HG02870 (cell line): ENCODE results near the gene NATD1.

ENCODE experiments used
- ATAC-seq: cut with Tn5 transposase; IDR thresholded peaks from one replicate; pipeline ENCODE4 v1.9.1; 2021; ENCODE audit warnings: mild to moderate bottlenecking, moderate library complexity; ENCODE audit not compliant: unreplicated experiment

The NATD1 gene

GRCh38 chr17:21289902-21290571 is 36.8 kb upstream of the NATD1 start:
- ATAC-seq: no peak

- ATAC-seq: no peak
Observed at GRCh38 chr17:21289175-21289901, 36.1 kb upstream of the NATD1 start.

- no peak for ATAC-seq
Observed at GRCh38 chr17:21288571-21289017, 35.4 kb upstream of the NATD1 start.

- peak; percentile 13 for ATAC-seq
Observed at GRCh38 chr17:21287703-21288449, 34.7 kb upstream of the NATD1 start.

GRCh38 chr17:21286909-21287702 is 33.9 kb upstream of the NATD1 start:
- ATAC-seq: no peak

- no peak for ATAC-seq
Observed at GRCh38 chr17:21286066-21286770, 33.0 kb upstream of the NATD1 start.

- ATAC-seq: no peak
Observed at GRCh38 chr17:21285164-21286065, 32.2 kb upstream of the NATD1 start.

- peak; percentile 80 for ATAC-seq
Observed at GRCh38 chr17:21284319-21285163, 31.3 kb upstream of the NATD1 start, which contains the start of gene MAP2K3. MAP2K3 (plus strand) TSS chr17:21284711; CDS start chr17:21284921, 210 bp downstream.

GRCh38 chr17:21283482-21284318 is 30.5 kb upstream of the NATD1 start:
- peak; percentile 8 for ATAC-seq

GRCh38 chr17:21282850-21283249 is 29.6 kb upstream of the NATD1 start:
- ATAC-seq: no peak

GRCh38 chr17:21282231-21282630 is 29.0 kb upstream of the NATD1 start:
- ATAC-seq: no peak

- ATAC-seq: peak; percentile 24
Observed at GRCh38 chr17:21280081-21280518, 26.9 kb upstream of the NATD1 start.

- no peak for ATAC-seq
Observed at GRCh38 chr17:21279582-21279981, 26.4 kb upstream of the NATD1 start.

- ATAC-seq: no peak
Observed at GRCh38 chr17:21279198-21279535, 26.0 kb upstream of the NATD1 start.

- ATAC-seq: no peak
Observed at GRCh38 chr17:21278450-21279197, 25.4 kb upstream of the NATD1 start.

- ATAC-seq: no peak
Observed at GRCh38 chr17:21277332-21277731, 24.1 kb upstream of the NATD1 start.

GRCh38 chr17:21276264-21276588 is 23.0 kb upstream of the NATD1 start:
- ATAC-seq: no peak
